SK-N-SH treated with all-trans-retinoic acid at 6 μM for 48 hours (cell line): Measurements from ENCODE around the gene PRR35.

ENCODE experiments used
- CSDC2 ChIP-seq: fragments of 250-450 bp; sonication (Bioruptor Pico); IDR thresholded peaks from 2 replicates; pipeline ENCODE4 v1.5.0; 2020; ENCODE audit warnings: mild to moderate bottlenecking, moderate library complexity
- PPARA ChIP-seq: fragments of 250-450 bp; sonication (Bioruptor Pico); IDR thresholded peaks from 2 replicates; pipeline ENCODE4 v1.5.0; 2020; ENCODE audit warnings: mild to moderate bottlenecking, borderline replicate concordance
- ZC3H10 ChIP-seq: fragments of 250-450 bp; sonication (Bioruptor Pico); IDR thresholded peaks from 2 replicates; pipeline ENCODE4 v1.5.1; 2021; ENCODE audit warnings: mild to moderate bottlenecking, moderate library complexity
- ZFP30 ChIP-seq: fragments of 450-650 bp; formaldehyde crosslinking; IDR thresholded peaks from 2 replicates; pipeline ENCODE4 v1.5.0; 2022; ENCODE audit warnings: mild to moderate bottlenecking, moderate library complexity
- ZNF70 ChIP-seq: fragments of 450-650 bp; formaldehyde crosslinking; IDR thresholded peaks from 2 replicates; pipeline ENCODE4 v1.5.0; 2020; ENCODE audit warnings: mild to moderate bottlenecking, moderate library complexity
- ZNF8 ChIP-seq: fragments of 450-650 bp; formaldehyde crosslinking; IDR thresholded peaks from 2 replicates; pipeline ENCODE4 v1.5.0; 2020; ENCODE audit warnings: mild to moderate bottlenecking, moderate library complexity
- TF ChIP-seq, protein P1 (sequence below): fragments of 250-450 bp; sonication (Bioruptor Pico); IDR thresholded peaks from 2 replicates; pipeline ENCODE4 v1.5.0; 2020; ENCODE audit warnings: mild to moderate bottlenecking, moderate library complexity
- TF ChIP-seq, protein P2 (sequence below): fragments of 250-450 bp; sonication (Bioruptor Pico); IDR thresholded peaks from 2 replicates; pipeline ENCODE4 v1.8.0; 2021; ENCODE audit warnings: low read depth, mild to moderate bottlenecking, moderate library complexity, borderline replicate concordance

DNA sequence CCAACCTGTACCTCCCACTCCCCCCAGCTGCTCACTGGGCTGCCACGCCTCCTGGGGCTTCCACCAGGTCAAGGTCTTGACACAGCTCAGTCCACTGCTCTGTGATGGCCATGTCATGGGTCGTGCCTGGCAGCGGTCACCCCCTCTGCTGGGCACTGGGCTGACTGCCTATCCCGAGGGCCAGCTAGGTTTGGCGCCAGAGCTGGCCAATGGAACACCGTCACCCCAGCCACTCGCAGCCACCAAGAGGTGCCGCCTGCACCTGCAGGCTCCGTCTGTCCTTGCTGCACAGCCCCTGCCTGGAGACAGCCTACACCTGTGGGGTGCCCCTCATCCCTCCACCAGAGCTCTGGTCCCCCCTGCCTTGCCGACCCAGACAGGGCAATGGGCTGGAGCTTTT is 25.2 kb downstream of the PRR35 start:
- TF ChIP-seq ZC3H10 (CRISPR knock-in tag) (no peak), PPARA (no peak), ZNF70 (CRISPR knock-in tag) (no peak), ZFP30 (CRISPR knock-in tag) (no peak), CSDC2 (CRISPR knock-in tag) (no peak), ZNF8 (CRISPR knock-in tag) (no peak)
- TF ChIP-seq, protein P1, sequence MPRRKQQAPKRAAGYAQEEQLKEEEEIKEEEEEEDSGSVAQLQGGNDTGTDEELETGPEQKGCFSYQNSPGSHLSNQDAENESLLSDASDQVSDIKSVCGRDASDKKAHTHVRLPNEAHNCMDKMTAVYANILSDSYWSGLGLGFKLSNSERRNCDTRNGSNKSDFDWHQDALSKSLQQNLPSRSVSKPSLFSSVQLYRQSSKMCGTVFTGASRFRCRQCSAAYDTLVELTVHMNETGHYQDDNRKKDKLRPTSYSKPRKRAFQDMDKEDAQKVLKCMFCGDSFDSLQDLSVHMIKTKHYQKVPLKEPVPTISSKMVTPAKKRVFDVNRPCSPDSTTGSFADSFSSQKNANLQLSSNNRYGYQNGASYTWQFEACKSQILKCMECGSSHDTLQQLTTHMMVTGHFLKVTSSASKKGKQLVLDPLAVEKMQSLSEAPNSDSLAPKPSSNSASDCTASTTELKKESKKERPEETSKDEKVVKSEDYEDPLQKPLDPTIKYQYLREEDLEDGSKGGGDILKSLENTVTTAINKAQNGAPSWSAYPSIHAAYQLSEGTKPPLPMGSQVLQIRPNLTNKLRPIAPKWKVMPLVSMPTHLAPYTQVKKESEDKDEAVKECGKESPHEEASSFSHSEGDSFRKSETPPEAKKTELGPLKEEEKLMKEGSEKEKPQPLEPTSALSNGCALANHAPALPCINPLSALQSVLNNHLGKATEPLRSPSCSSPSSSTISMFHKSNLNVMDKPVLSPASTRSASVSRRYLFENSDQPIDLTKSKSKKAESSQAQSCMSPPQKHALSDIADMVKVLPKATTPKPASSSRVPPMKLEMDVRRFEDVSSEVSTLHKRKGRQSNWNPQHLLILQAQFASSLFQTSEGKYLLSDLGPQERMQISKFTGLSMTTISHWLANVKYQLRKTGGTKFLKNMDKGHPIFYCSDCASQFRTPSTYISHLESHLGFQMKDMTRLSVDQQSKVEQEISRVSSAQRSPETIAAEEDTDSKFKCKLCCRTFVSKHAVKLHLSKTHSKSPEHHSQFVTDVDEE, result no peak
- TF ChIP-seq, protein P2, sequence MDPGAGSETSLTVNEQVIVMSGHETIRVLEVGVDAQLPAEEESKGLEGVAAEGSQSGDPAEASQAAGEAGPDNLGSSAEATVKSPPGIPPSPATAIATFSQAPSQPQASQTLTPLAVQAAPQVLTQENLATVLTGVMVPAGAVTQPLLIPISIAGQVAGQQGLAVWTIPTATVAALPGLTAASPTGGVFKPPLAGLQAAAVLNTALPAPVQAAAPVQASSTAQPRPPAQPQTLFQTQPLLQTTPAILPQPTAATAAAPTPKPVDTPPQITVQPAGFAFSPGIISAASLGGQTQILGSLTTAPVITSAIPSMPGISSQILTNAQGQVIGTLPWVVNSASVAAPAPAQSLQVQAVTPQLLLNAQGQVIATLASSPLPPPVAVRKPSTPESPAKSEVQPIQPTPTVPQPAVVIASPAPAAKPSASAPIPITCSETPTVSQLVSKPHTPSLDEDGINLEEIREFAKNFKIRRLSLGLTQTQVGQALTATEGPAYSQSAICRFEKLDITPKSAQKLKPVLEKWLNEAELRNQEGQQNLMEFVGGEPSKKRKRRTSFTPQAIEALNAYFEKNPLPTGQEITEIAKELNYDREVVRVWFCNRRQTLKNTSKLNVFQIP, result no peak
